Effector memory CD8-positive, alpha-beta T cell (primary cell): ENCODE data around the gene STX8.

ENCODE experiments used
- ATAC-seq: fragments of 150-1000 bp; cut with Tn5 transposase; replicated peaks from 2 replicates; pipeline ENCODE4 v1.10.0; 2021; ENCODE audit warnings: mild to moderate bottlenecking, moderate library complexity
- DNase-seq, 3 experiments: peaks; one replicate each; pipeline ENCODE4 v3.0.0; 2021
- H3K27ac Mint-ChIP-seq, 2 donors: one replicate each; pipeline ENCODE4 v1.8.0; 2022; ENCODE audit warnings: mild to moderate bottlenecking in 2 of 2, mixed read lengths in 2 of 2, moderate library complexity in 2 of 2
- H3K27me3 Mint-ChIP-seq, 2 donors: one replicate each; pipeline ENCODE4 v1.8.0; 2022; ENCODE audit warnings: mixed read lengths in 2 of 2
- H3K36me3 Mint-ChIP-seq: one replicate; pipeline ENCODE4 v1.8.0; 2022; ENCODE audit warnings: mild to moderate bottlenecking, moderate library complexity, mixed read lengths; ENCODE audit not compliant: insufficient read depth
- H3K4me1 Mint-ChIP-seq, 2 donors: one replicate each; pipeline ENCODE4 v1.8.0; 2022; ENCODE audit warnings: low read depth in 2 of 2, mixed read lengths in 2 of 2
- H3K4me3 Mint-ChIP-seq, 2 donors: one replicate each; pipeline ENCODE4 v1.8.0; 2022; ENCODE audit warnings: mild to moderate bottlenecking in 2 of 2, mixed read lengths in 2 of 2, moderate library complexity in 2 of 2
- H3K9me3 Mint-ChIP-seq, 2 donors: one replicate each; pipeline ENCODE4 v1.8.0; 2022; ENCODE audit warnings: mixed read lengths in 2 of 2

Gene STX8

DNA sequence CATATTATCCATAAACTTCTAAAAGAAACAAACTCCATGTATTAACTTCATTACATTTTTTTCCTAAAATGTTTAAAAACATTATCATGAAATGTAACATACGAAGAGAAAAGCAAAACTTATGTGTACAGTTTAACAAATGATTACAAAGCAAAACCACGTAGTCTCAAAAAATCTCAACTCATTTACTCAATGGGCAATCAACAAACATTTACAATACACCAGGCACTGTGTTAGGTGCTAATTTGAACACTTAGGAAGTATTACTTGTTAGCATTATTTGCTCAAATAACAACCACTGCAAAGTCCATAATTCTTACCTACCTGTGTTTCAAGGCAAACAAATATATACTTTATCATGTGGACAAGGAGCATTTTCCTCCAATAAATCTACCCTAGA is 164.9 kb downstream of the STX8 start:
- DNase-seq (no peak), ATAC-seq (no peak)
- H3K36me3 Mint-ChIP-seq, result no peaks in the 10 kb centered on the region
- no peak overlapping the region for H3K4me3 Mint-ChIP-seq
- no peaks in the 10 kb centered on the region for H3K27me3 Mint-ChIP-seq
- H3K9me3 Mint-ChIP-seq, result no peaks in the 10 kb centered on the region
- peaks cover under 1 to 6% of the 10 kb centered on the region in 2 donors for H3K4me1 Mint-ChIP-seq
- no peak overlapping the region for H3K27ac Mint-ChIP-seq

DNA sequence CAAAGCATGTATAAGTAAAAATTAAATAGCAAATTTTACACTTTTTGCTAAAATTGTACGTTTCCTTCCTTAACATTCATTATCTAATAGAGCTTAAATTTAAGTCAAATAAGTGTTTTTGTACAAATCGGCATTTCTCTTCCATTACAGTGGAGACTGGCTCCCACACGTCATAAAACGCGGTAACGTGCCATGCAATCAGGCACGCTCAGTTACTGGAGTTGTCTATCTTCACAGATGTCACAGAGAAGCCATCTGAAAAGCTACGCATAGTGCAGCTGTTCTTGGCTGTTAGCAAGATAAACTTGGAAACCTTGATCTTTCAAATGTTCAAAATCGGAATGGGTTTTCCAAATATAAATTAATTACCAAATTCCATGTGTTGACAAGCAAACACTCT is 165.3 kb downstream of the STX8 start:
- H3K9me3 Mint-ChIP-seq, result no peaks in the 10 kb centered on the region
- no peak overlapping the region for H3K4me3 Mint-ChIP-seq
- DNase-seq (no peak), ATAC-seq (no peak)
- H3K27ac Mint-ChIP-seq, result no peak overlapping the region
- H3K27me3 Mint-ChIP-seq, result no peaks in the 10 kb centered on the region
- H3K4me1 Mint-ChIP-seq, result peaks cover 0 to 5% of the 10 kb centered on the region in 2 donors
- H3K36me3 Mint-ChIP-seq, result no peaks in the 10 kb centered on the region

DNA sequence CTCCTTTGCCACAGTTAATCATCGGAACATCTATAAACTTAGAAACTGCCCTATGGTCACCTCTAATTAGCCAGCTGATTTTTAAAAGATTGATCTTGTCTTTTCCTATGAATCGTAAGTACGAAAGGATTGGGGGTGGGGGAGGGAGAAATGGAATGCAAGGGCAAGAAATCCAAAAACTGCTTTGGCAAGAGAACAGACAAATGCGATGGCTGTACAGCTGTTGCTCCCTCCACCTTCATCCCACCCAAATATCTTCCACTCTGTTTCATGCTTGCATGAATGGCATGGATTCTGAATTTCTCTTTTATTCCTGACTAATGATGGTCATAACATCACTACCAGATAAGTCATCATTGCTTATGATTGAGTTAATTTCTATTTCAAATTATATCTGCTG is 165.7 kb downstream of the STX8 start:
- Mint-ChIP-seq H3K4me1 (peaks cover 0 to 1% of the 10 kb centered on the region in 2 donors), H3K36me3 (no peaks in the 10 kb centered on the region), H3K9me3 (no peaks in the 10 kb centered on the region), H3K27ac (peak overlapping the region in 1 of 2 donors; percentile 22), H3K27me3 (no peaks in the 10 kb centered on the region), H3K4me3 (no peak overlapping the region)
- ATAC-seq (no peak), DNase-seq (no peak)

DNA sequence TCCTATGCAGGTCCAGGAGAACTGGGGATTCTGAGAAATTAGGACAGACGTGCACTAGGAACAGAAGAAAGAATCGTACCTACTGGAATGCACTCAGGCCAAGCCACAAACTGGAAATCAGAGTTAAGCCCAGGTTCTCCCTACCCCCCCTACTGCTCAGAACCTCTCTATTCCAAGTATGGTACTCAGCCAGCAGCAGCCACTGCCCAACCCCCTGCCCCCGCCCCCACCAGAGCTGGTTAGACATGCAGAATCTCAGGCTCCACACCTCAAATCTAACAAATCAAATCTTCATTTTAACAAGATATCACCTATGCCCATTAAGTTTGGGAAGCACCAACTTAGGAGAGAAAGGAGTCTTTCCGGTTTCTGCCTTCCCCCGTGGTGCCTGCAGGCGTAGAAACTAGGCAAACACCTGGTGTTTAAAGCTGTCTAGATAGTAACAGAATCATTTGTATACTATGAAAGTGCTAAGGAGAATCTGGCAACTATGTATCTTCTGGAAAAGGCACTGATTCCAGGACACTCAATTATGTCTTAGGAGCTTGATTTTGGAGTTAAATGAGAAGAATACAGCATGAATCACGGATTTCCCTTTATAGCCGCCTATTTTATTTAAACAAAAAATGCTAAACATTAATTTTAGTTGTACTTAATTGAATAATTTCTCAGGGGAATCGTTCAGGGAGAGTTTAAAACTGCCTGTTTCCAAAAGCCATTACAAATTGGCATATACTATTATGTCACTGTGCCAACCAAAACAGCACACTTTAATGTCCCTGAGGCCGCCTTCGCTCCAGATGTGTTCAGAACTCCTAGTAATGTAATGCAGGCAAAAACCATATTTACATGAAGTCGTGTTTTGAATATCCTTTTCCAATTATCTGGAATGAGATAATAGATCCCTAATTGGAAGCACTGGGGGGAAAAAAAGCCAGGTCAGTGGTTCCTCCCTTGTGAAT is 166.5 kb downstream of the STX8 start:
- DNase-seq (no peak), ATAC-seq (no peak)
- H3K4me1 Mint-ChIP-seq, result no peaks in the 10 kb centered on the region
- no peak overlapping the region for H3K4me3 Mint-ChIP-seq
- H3K36me3 Mint-ChIP-seq, result no peaks in the 10 kb centered on the region
- no peaks in the 10 kb centered on the region for H3K9me3 Mint-ChIP-seq
- H3K27me3 Mint-ChIP-seq, result no peaks in the 10 kb centered on the region
- H3K27ac Mint-ChIP-seq, result peak overlapping the region in 1 of 2 donors; percentile 22

DNA sequence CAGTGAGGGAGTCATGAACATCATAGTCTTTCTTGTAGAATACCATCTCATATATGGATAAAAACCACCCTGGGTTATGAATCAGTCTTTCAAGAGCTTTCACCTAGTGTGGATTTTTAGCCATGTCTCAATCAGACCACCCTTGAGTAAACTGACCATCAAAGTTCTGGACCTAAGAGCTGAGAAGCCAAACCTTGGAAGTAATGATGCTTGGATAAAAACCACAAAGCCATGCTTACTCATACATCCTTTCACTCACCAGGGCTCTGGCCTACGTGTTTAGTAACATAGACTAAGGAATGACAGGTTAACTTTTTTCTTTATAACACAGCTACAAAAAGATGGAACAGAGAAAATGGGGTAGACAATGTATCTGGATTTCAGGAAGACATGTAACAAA is 167.2 kb downstream of the STX8 start:
- DNase-seq (no peak), ATAC-seq (no peak)
- no peaks in the 10 kb centered on the region for H3K4me1 Mint-ChIP-seq
- H3K27me3 Mint-ChIP-seq, result no peaks in the 10 kb centered on the region
- no peak overlapping the region for H3K27ac Mint-ChIP-seq
- H3K36me3 Mint-ChIP-seq, result no peaks in the 10 kb centered on the region
- H3K9me3 Mint-ChIP-seq, result no peaks in the 10 kb centered on the region
- H3K4me3 Mint-ChIP-seq, result no peak overlapping the region

DNA sequence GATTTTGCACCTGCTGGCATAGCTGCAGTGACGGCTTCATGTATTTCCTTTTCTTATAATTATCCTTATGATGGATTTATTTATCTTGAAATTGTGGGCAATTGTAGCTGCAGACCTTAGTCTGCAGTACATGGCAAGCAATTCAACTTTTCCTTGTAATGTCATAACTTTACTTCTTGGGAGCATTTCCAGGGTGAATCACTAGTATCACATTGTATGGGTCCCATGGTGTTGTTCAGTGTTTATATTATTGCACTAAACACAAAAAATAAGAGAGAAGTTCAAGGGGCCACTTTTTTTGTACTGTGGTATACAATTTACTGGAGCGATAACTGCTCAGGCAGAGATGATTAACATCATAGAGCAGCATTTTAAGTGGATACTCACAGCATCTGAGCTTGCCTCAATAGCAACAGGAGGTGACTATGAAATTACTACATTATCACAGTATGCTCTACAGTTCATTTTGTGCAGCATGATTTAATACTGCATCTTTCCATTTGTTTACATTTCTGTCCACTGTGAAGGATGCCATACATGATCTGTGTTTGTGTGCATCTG is 169.5 kb downstream of the STX8 start:
- H3K4me1 Mint-ChIP-seq, result peaks cover 0 to 5% of the 10 kb centered on the region in 2 donors
- H3K9me3 Mint-ChIP-seq, result no peaks in the 10 kb centered on the region
- no peaks in the 10 kb centered on the region for H3K27me3 Mint-ChIP-seq
- no peaks in the 10 kb centered on the region for H3K36me3 Mint-ChIP-seq
- H3K27ac Mint-ChIP-seq, result no peak overlapping the region
- DNase-seq (no peak), ATAC-seq (no peak)
- H3K4me3 Mint-ChIP-seq, result no peak overlapping the region

DNA sequence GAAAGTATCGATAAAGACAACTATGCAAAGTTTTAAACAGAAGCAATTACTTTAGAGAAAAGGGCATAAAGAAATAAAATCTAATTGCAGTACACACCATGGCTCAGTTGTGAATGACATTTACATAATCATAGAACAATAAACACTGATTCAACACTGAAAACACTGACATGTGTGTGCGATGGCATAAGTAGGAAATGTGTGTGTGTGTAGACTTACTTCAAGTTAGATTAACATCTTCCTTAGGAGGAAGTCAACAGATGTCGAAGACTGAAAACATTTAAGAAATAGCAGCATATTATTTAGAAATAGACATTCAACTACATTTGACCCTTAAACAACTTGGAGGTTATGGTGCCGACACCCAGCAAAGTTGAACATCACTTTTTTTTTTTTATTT is 172.4 kb downstream of the STX8 start:
- Mint-ChIP-seq H3K4me3 (no peak overlapping the region), H3K27me3 (no peaks in the 10 kb centered on the region), H3K36me3 (peaks cover 7% of the 10 kb centered on the region), H3K9me3 (no peaks in the 10 kb centered on the region), H3K4me1 (peaks cover 0 to 5% of the 10 kb centered on the region in 2 donors), H3K27ac (no peak overlapping the region)
- no peak for DNase-seq
- ATAC-seq, result no peak

DNA sequence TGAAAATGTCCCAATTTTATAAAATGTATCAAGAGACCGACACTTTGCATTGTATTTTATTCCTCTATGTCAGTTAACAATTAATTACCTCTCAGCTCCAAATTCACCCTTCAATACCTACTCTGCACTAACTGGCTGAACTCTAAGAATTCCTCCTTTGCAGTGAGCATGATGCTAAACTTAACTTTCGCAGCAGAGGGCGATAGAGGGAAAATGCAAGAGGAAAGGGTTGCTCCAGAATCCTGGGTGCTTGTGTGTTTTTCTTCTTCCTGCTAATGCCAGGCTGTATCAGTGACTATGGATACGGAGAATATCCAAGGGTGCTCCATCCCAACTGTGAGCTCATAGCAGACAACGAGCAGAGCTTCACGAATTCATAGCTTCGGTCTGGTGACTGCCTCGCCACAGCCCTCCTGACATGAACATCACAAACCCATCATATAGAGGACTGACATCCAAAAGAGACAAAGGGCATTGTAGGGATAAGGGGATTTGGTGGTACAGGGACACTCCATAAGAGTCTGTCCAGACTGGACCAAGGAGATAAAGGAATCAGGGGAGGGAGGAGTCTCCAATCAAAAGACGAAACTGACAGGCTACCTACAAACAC is 172.9 kb downstream of the STX8 start:
- H3K9me3 Mint-ChIP-seq, result no peaks in the 10 kb centered on the region
- H3K27ac Mint-ChIP-seq, result no peak overlapping the region
- H3K4me1 Mint-ChIP-seq, result peaks cover 0 to 5% of the 10 kb centered on the region in 2 donors
- no peak for ATAC-seq
- peaks cover 7% of the 10 kb centered on the region for H3K36me3 Mint-ChIP-seq
- H3K4me3 Mint-ChIP-seq, result no peak overlapping the region
- H3K27me3 Mint-ChIP-seq, result no peaks in the 10 kb centered on the region
- DNase-seq, result peak in 2 of 3 experiments; percentile 7 to 37

DNA sequence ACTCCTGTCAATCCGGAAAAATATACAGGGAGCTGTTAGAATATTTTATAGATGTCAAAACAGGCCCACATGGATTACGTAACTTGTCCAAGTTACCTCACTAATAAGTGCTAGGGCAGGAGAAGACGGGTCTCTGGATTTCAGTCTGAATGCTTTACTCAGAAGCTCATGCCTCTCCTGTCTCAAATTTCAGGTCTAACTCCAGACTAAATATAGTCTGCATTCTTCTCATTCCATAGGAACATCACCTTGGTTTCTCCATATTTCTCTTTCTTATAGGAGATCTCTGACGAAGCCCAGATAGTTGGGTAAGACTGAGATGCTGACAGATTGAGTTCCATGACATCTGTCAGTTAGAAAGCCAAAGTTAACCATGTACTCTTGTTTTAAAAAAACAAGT is 174.2 kb downstream of the STX8 start:
- ATAC-seq (no peak), DNase-seq (no peak)
- Mint-ChIP-seq H3K4me1 (peaks cover 0 to 5% of the 10 kb centered on the region in 2 donors), H3K27ac (no peak overlapping the region), H3K27me3 (no peaks in the 10 kb centered on the region), H3K4me3 (no peak overlapping the region), H3K36me3 (peaks cover 11% of the 10 kb centered on the region), H3K9me3 (no peaks in the 10 kb centered on the region)

DNA sequence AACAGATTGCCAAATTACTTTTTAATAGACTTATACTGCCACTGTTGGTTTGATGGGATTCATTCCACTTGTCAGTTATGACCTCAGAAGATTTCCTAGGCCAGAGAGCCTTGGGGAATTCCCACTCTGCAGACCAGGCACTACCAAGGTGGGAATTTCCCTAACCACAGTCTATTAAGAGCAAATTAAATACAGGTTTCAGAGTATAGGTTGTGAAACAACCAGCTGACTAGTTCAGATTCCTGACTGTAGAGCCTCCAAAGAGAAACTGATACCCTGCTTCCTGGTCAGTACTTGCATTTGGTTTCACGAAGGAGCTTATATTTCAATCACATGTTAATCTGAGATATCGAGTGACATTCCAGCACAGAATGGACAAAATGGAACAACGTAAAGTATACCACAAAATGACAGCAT is 186.5 kb downstream of the STX8 start:
- peak; percentile 29 for ATAC-seq
- H3K27ac Mint-ChIP-seq, result no peak overlapping the region

DNA sequence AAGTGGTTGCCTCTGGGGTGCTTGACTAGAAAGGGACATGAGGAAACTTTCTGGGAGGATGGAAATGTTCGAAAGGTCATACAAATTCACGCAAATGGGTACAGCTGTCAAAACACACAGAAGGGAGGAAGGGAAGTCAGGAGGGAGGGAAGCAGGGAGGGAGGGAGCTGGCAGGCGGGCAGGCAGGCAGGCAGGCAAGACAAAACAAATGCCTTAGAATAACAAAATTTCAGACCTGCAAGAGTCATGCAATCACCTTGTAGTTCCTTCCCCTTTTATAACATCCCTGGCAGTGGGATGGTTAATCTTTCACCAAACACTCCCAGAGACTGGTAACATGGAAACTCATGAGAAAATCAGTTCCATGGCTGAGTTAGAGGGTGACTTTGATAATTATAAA is 189.2 kb downstream of the STX8 start:
- DNase-seq, result no peak
- Mint-ChIP-seq H3K4me3 (no peak overlapping the region), H3K27me3 (no peaks in the 10 kb centered on the region), H3K36me3 (peaks cover 9% of the 10 kb centered on the region), H3K9me3 (no peaks in the 10 kb centered on the region), H3K27ac (no peak overlapping the region), H3K4me1 (peaks cover 3 to 4% of the 10 kb centered on the region in 2 donors)
- no peak for ATAC-seq

More for the DNA sequence above, 186.5 kb downstream of the STX8 start:
- H3K36me3 Mint-ChIP-seq, result peaks cover 9% of the 10 kb centered on the region
- H3K9me3 Mint-ChIP-seq, result peaks cover 0 to 7% of the 10 kb centered on the region in 2 donors
- no peak overlapping the region for H3K4me3 Mint-ChIP-seq
- no peaks in the 10 kb centered on the region for H3K27me3 Mint-ChIP-seq
- no peak for DNase-seq
- H3K4me1 Mint-ChIP-seq, result peaks cover 3 to 4% of the 10 kb centered on the region in 2 donors

DNA sequence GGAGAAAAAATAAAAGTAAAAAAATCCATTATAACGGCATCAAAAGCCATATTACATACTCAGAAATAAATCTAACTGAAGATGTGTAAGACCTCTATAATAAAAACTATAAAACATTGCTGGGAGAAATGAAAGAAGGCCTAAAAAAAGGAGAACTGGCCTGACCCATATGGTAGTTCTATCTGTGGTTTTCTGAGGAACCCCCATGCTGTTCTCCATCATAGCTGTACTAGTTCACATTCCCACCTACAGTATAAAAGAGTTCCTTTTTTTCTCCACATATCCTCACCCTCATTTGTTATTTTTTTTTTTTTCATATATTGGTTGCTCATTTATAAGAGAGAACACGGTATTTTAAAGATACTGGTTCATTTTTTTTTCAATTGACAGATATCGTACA is 191.8 kb downstream of the STX8 start:
- H3K27ac Mint-ChIP-seq, result no peak overlapping the region
- peaks cover 1 to 4% of the 10 kb centered on the region in 2 donors for H3K4me1 Mint-ChIP-seq
- H3K27me3 Mint-ChIP-seq, result no peaks in the 10 kb centered on the region
- DNase-seq, result no peak
- H3K4me3 Mint-ChIP-seq, result no peak overlapping the region
- no peaks in the 10 kb centered on the region for H3K9me3 Mint-ChIP-seq
- no peak for ATAC-seq
- H3K36me3 Mint-ChIP-seq, result no peaks in the 10 kb centered on the region

DNA sequence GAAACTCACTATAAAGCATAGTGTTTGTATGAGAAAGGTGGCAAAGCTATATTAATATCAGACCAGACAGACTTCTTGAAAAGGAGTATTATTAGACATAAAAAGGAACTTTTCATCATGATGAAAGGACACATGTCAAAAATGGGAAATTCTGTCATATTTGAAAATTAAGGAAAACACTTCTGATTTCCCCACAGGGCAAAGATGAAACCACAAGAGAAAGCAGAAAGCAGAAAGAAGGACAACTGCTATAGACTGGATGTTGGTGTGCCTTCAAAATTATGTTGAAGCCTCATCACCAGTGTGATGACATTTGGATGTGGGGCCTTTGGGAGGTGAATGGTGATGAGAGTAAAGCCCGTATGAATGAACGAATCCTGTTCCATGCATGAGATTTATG is 193.0 kb downstream of the STX8 start:
- Mint-ChIP-seq H3K27ac (no peak overlapping the region), H3K36me3 (no peaks in the 10 kb centered on the region)

DNA sequence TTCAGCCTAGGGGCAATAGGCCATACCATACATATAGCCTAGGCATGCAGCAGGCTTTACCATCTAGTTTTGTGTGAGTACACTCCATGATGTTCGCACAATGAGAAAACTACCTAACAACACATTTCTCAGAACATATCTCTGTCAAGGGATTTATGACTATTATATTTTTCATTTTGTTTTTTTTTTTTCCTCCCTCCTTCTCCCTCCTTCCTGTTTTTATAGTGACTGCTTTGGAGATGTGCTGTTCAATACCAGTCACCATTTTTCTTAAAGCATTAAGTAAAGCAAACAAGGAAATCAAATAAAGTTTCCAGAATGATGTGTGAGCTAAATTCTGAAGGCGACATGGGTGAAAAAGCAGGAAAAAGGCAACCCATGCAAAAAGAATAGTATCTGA is 194.6 kb downstream of the STX8 start:
- no peak for DNase-seq
- ATAC-seq, result no peak
- Mint-ChIP-seq H3K27ac (peak overlapping the region in 1 of 2 donors; percentile 60), H3K36me3 (no peaks in the 10 kb centered on the region), H3K27me3 (no peaks in the 10 kb centered on the region), H3K4me3 (no peak overlapping the region), H3K4me1 (peaks cover 0 to 1% of the 10 kb centered on the region in 2 donors), H3K9me3 (no peaks in the 10 kb centered on the region)

More for the DNA sequence above, 193.0 kb downstream of the STX8 start:
- Mint-ChIP-seq H3K4me1 (peaks cover 1 to 4% of the 10 kb centered on the region in 2 donors), H3K27me3 (no peaks in the 10 kb centered on the region), H3K9me3 (no peaks in the 10 kb centered on the region), H3K4me3 (no peak overlapping the region)
- DNase-seq (no peak), ATAC-seq (no peak)
